ENCODE data around the gene LLGL2.
A peak's percentile ranks its signal among the peaks of the same experiment; 100 is the strongest.

LLGL2 gene

DNA sequence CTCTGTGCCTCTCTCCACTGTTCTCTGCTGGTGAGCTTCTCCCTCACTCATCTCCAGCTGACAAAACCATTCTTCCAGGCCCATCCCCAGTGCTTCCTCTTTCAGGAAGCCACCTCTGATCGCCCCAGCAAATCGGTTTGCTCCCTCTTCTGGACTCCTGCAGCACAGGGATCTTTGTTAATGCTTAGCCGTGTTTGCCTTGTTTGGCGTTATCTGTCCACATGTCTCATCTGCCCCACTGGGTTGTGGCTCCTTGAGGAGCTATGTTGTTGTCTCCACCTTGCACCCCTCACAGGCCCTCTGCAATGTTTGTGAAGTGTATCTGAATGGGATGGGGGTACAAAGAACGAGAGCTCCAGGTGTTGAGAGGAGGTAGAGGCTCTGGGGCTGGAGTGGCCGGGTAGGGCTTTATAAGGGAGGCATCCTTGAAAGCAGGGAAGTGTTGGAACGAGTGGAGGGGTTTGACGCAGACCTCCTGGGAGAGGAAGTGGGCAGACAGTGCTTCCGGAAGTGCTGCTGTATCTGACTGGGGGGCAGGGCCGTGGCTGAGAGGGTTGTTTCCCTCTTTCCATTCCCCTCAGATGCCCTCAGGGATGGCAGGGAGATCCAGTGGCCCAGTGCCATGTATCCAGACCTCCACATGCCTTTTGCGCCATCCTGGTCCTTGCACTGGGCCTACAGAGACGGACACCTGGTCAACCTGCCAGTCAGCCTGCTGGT lies 38.0 kb upstream of the LLGL2 start:
- TF ChIP-seq, protein P1, sequence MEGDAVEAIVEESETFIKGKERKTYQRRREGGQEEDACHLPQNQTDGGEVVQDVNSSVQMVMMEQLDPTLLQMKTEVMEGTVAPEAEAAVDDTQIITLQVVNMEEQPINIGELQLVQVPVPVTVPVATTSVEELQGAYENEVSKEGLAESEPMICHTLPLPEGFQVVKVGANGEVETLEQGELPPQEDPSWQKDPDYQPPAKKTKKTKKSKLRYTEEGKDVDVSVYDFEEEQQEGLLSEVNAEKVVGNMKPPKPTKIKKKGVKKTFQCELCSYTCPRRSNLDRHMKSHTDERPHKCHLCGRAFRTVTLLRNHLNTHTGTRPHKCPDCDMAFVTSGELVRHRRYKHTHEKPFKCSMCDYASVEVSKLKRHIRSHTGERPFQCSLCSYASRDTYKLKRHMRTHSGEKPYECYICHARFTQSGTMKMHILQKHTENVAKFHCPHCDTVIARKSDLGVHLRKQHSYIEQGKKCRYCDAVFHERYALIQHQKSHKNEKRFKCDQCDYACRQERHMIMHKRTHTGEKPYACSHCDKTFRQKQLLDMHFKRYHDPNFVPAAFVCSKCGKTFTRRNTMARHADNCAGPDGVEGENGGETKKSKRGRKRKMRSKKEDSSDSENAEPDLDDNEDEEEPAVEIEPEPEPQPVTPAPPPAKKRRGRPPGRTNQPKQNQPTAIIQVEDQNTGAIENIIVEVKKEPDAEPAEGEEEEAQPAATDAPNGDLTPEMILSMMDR (IDR thresholded peaks at IDR 0.05; ENCODE audit: borderline replicate concordance, control extremely low read depth, extremely low read depth, insufficient read depth, missing control alignments), result peak; percentile 1
- in situ Hi-C loops (cut with MboI; ENCODE audit: low sequenced_read_pairs, unreplicated experiment), result no loop called here
- DNase-seq (ENCODE audit: low spot score), result peak; percentile 80

DNA sequence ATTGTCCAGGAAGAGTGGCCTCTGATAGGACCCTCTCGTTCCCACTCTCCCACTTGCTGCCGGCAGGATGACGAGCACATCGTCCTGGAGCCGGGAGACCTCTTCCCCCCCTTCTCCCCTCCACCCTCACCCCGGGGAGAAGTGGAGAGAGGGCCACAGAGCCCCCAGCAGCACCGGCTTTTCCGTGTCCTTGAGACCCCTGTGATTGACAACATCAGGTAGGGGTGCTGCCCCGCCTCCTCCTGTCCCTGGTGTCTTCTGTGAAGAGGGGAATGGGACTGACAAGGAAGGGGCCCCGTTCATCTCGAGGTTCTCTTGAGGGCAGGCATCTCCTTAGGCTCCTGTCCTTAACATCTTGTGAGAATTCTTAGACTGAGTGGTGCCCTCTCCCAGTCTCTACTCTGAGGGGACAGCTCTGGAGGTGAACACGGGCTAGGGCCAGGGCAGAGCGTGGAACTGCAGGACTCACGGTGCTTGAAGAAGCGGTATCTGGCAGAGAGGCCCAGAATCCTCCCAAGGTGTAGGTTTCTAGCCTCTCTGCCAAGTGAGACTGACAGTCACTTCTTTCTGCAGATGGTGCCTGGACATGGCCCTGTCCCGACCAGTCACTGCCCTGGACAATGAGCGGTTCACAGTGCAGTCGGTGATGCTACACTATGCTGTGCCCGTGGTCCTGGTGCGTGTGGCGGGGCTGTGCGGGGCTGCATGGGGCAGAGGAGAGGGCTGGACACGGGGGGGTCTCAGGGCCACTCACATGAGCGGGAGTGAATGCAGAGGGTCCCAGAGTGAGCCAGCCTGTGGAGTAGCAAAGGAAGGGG lies 36.6 kb upstream of the LLGL2 start:
- in situ Hi-C loops (cut with MboI; ENCODE audit: low sequenced_read_pairs, unreplicated experiment), result no loop called here
- TF ChIP-seq, protein P1 (IDR thresholded peaks at IDR 0.05; ENCODE audit: borderline replicate concordance, control extremely low read depth, extremely low read depth, insufficient read depth, missing control alignments), result no peak
- no peak for DNase-seq (ENCODE audit: low spot score)

DNA sequence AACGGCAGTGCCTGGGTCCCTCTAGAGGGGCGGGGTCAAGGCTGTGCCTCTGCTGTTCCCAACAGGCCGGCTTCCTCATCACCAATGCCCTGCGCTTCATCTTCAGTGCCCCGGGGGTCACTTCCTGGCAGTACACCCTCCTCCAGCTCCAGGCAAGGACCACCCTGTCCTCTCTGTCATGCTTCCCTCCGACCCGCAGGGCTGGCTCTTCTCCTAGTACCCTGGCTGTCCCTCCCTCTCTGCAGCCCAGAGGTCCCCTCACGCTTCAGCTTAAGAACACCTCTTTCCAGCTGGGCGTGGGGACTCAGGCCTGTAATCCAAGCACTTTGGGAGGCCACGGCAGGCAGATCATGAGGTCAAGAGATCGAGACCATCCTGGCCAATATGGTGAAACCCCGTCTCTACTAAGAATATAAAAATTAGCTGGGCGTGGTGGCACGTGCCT lies 36.0 kb upstream of the LLGL2 start:
- in situ Hi-C loops (cut with MboI; ENCODE audit: low sequenced_read_pairs, unreplicated experiment), result no loop called here
- DNase-seq (ENCODE audit: low spot score), result no peak
- TF ChIP-seq, protein P1 (IDR thresholded peaks at IDR 0.05; ENCODE audit: borderline replicate concordance, control extremely low read depth, extremely low read depth, insufficient read depth, missing control alignments), result no peak

DNA sequence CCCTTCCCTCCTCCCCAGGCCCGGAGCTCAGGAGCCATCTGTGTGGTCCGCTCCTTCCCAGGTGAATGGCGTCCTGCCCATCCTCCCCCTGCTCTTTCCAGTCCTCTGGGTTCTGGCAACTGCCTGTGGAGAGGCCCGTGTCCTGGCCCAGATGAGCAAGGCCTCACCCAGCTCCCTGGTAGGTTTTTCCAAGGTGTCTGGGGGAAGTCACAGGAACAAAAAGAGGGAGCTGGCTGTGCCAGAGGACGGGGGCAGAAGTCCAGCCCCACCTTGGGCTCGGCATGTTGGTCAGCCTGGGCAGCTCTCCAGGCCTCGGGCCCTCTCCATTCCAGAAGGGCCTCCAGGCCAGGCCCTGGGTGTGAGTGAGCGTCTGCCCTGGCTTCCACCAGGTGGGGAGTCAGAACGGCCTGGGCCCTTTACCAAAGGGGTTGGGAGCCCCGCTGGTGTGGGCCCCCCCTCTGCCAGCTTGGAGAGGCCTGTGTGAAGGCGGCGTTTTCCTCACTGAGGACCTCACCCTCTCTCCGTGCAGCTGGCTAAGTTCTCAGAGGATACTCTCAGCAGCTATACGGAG lies 35.2 kb upstream of the LLGL2 start:
- in situ Hi-C loops (cut with MboI; ENCODE audit: low sequenced_read_pairs, unreplicated experiment), result no loop called here

DNA sequence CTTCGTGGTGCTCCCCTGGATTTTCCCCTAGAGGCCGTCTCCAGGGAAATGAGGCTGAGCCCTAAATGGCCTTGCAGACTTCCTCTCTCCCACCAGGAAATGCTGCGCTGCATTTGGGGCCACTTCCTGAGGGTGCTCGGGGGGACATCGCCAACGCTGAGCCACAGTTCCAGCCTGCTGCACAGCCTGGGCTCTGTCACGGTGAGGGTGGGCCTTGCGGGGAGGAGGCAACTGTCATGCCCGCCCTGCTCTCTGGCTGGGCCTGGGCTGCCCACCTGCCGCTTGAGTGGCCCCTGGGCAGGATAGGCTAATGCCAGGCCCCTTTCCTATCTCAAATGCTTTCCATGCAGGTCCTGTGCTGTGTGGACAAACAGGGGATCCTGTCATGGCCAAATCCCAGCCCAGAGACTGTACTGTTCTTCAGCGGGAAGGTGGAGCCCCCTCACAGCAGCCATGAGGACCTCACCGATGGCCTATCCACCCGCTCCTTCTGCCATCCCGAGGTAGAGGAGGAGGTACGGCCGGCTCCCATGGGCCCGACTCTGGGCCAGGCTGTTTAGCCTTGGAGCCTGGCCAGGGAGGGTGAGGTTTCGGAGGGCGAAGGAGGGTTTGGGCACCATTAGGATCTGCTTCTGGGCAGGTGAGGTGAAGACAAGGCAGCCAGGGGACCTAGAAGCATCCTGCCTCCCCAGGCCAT lies 34.4 kb upstream of the LLGL2 start:
- in situ Hi-C loops (cut with MboI; ENCODE audit: low sequenced_read_pairs, unreplicated experiment), result no loop called here
- no peak for DNase-seq (ENCODE audit: low spot score)
- TF ChIP-seq, protein P1 (IDR thresholded peaks at IDR 0.05; ENCODE audit: borderline replicate concordance, control extremely low read depth, extremely low read depth, insufficient read depth, missing control alignments), result no peak

More for the DNA sequence above, 35.2 kb upstream of the LLGL2 start:
- no peak for DNase-seq (ENCODE audit: low spot score)
- TF ChIP-seq, protein P1 (IDR thresholded peaks at IDR 0.05; ENCODE audit: borderline replicate concordance, control extremely low read depth, extremely low read depth, insufficient read depth, missing control alignments), result no peak

DNA sequence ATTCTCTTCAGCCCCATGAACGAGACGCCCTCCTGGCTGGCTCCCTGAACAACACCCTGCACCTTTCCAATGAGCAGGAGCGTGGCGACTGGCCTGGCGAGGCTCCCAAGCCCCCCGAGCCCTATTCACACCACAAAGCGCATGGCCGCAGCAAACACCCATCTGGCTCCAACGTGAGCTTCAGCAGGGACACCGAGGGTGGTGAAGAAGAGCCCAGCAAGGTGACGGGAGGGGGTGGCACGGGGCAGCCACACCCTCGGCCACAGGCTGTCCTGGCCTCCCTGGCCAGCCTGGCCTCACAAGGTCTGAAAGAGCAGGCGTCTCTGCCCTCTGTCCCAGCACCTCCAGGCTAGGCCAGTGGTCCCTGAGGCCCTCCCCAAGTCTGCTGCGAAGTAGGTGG lies 33.8 kb upstream of the LLGL2 start:
- in situ Hi-C loops (cut with MboI; ENCODE audit: low sequenced_read_pairs, unreplicated experiment), result no loop called here
- DNase-seq (ENCODE audit: low spot score), result no peak
- TF ChIP-seq, protein P1 (IDR thresholded peaks at IDR 0.05; ENCODE audit: borderline replicate concordance, control extremely low read depth, extremely low read depth, insufficient read depth, missing control alignments), result no peak

All from GM13976 (cell line).